Heart left ventricle (tissue), 13 donors: ENCODE measurements around the gene FABP7.

Source experiments
- POLR2A ChIP-seq, 2 donors: fragments of 450-650 bp; IDR thresholded peaks; one replicate each; pipeline ENCODE4 v1.6.1; 2017; ENCODE audit warnings: antibody characterized with exemption in 2 of 2, mild to moderate bottlenecking in 2 of 2, moderate library complexity in 2 of 2
- TF ChIP-seq, protein P1 (sequence below), 12 donors: fragments of 200-600 bp; sonication (generic) in 4 of 12; IDR thresholded peaks; one replicate each; pipeline versions ENCODE4 v1.5.0 to v1.8.0; 2018 to 2022; ENCODE audit warnings: antibody characterized with exemption in 12 of 12, mild to moderate bottlenecking in 5 of 12
- donor health status: ischemic (EF 13 %, LVEDD 7.1; RV severe dilation, severe dysfunction).
- donor health status: DM: no; HTN: yes; CAD: no.
- donor health status: DM: no; HTN: no; CAD: no.
- donor health status: ischemic (EF 25% LVEDD 6.9; RV normal size, moderate dysfunction).
- donor health status: ischemic (EF 25% LVEDD 5.7; RV mildly dilated, moderate dysfunction).
- donor health status: ischemic (EF 35%, LVEDD 5.7; RV mildly dilated, moderate dysfunction).
- donor health status: nonischemic (EF 11% LVEDD 7.7; RV severe dilation, severe dysfunction).
- donor health status: DM: yes; HTN: yes; CAD: no.
- donor health status: PGD.
- donor health status: ischemic (EF 29% LVEDD 5.4; RV normal size, mild dysfunction).
- donor health status: nonischemic (EF 23%, LVEDD 6.1; RV moderate dilation, normal function).

DNA sequence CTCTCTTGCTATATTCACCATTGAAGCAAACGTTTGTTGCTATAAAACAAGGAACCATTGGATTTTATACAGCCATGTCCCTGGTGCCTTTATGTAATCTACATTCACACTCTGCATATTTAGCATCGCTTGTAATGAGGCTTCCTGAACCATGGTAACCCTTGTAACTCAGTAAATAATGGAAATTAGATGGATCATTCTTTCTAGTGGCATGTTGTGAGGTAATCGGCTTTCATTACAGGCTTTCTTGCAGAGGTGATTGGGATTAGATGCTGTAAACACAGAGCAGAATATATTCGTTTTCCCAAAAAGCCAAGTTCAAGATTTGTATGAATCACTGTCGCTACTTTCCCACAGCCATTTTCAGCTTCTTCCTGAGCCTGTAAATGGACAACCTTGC is 45.6 kb downstream of the FABP7 start:
- TF ChIP-seq, protein P1, sequence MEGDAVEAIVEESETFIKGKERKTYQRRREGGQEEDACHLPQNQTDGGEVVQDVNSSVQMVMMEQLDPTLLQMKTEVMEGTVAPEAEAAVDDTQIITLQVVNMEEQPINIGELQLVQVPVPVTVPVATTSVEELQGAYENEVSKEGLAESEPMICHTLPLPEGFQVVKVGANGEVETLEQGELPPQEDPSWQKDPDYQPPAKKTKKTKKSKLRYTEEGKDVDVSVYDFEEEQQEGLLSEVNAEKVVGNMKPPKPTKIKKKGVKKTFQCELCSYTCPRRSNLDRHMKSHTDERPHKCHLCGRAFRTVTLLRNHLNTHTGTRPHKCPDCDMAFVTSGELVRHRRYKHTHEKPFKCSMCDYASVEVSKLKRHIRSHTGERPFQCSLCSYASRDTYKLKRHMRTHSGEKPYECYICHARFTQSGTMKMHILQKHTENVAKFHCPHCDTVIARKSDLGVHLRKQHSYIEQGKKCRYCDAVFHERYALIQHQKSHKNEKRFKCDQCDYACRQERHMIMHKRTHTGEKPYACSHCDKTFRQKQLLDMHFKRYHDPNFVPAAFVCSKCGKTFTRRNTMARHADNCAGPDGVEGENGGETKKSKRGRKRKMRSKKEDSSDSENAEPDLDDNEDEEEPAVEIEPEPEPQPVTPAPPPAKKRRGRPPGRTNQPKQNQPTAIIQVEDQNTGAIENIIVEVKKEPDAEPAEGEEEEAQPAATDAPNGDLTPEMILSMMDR (IDR thresholded peaks at IDR 0.05), result no peak
- TF ChIP-seq POLR2A (IDR thresholded peaks at IDR 0.05), result no peak
